IMR-90 (cell line): ENCODE measurements around the gene JKAMP. TPM values are rescaled to one million over a fixed set of nuclear protein-coding genes. Genes with fewer than 3 reads are reported as not detected.

Experiments
- ATAC-seq: fragments of 200-7000 bp; cut with Tn5 transposase; 2 replicates; pipeline ENCODE4 v1.9.1; 2020; ENCODE audit warnings: low read depth, mild to moderate bottlenecking, moderate library complexity
- BruUV-seq: library from RNA; stranded (reverse); fragments of 400-500 nt; replicated peaks from 2 replicates; lab custom pipeline; 2021; lab: Mats Ljungman, UMichigan
- CTCF ChIA-PET: fragments of 300-600 bp; formaldehyde crosslinking; extraction: SDS; loops from one replicate; lab custom pipeline; 2021; ENCODE audit warnings: antibody characterized with exemption; lab: Yijun Ruan, JAX
- POLR2A ChIA-PET: fragments of 300-600 bp; sonication (Branson Sonifier 250); formaldehyde crosslinking; loops from one replicate; lab custom pipeline; 2022; ENCODE audit warnings: antibody characterized with exemption; ENCODE audit not compliant: unreplicated experiment; lab: Charles Lee
- DNase-seq: peaks from one replicate; pipeline ENCODE4 v3.0.0; 2013
- H2AFZ ChIP-seq: replicated peaks from 2 replicates; pipeline ENCODE3; 2013; ENCODE audit warnings: low read length, mild to moderate bottlenecking; ENCODE audit not compliant: poor library complexity
- H2AK5ac ChIP-seq: 2 replicates; pipeline ENCODE4 v1.6.1; 2013; ENCODE audit warnings: low read depth, low read length, inconsistent platforms
- H2AK9ac ChIP-seq: replicated peaks from 2 replicates; pipeline ENCODE3; 2013; ENCODE audit warnings: mild to moderate bottlenecking, low read depth, low read length, moderate library complexity; ENCODE audit not compliant: poor library complexity
- H2BK120ac ChIP-seq: 2 replicates; pipeline ENCODE4 v1.6.1; 2013; ENCODE audit warnings: low read depth, low read length, inconsistent platforms
- H2BK15ac ChIP-seq: 3 replicates; pipeline ENCODE4 v1.6.1; 2013; ENCODE audit warnings: low read depth, low read length, inconsistent platforms
- H2BK20ac ChIP-seq: 2 replicates; pipeline ENCODE4 v1.6.1; 2013; ENCODE audit warnings: low read depth, mild to moderate bottlenecking, inconsistent platforms, low read length, moderate library complexity
- H2BK5ac ChIP-seq: 2 replicates; pipeline ENCODE4 v1.6.1; 2013; ENCODE audit warnings: mild to moderate bottlenecking, low read depth, low read length, inconsistent platforms; ENCODE audit not compliant: poor library complexity, severe bottlenecking
- H3K14ac ChIP-seq: replicated peaks from 2 replicates; pipeline ENCODE4 v1.6.1; 2013; ENCODE audit warnings: low read depth, low read length, inconsistent platforms
- H3K18ac ChIP-seq: 2 replicates; pipeline ENCODE4 v1.6.1; 2013; ENCODE audit warnings: low read depth, low read length, control low read depth
- H3K23ac ChIP-seq: 2 replicates; pipeline ENCODE4 v1.6.1; 2013; ENCODE audit warnings: low read depth, low read length, inconsistent platforms
- H3K27ac ChIP-seq: 2 replicates; pipeline ENCODE4 v1.5.1; 2013; ENCODE audit warnings: mild to moderate bottlenecking, control low read depth, low read length; ENCODE audit not compliant: insufficient read depth
- H3K27me3 ChIP-seq: 2 replicates; pipeline ENCODE4 v1.6.1; 2013; ENCODE audit warnings: low read length; ENCODE audit not compliant: control insufficient read depth, insufficient read depth
- H3K36me3 ChIP-seq: 2 replicates; pipeline ENCODE4 v1.6.1; 2013; ENCODE audit warnings: low read length, mixed read lengths; ENCODE audit not compliant: control insufficient read depth, insufficient read depth
- H3K4ac ChIP-seq: 2 replicates; pipeline ENCODE4 v1.6.1; 2013; ENCODE audit warnings: low read depth, low read length, inconsistent platforms
- H3K4me1 ChIP-seq: 2 replicates; pipeline ENCODE4 v1.6.1; 2013; ENCODE audit warnings: low read length, mixed read lengths; ENCODE audit not compliant: control insufficient read depth, insufficient read depth
- H3K4me2 ChIP-seq: 2 replicates; pipeline ENCODE4 v1.6.1; 2013; ENCODE audit warnings: low read depth, mild to moderate bottlenecking, control low read depth, low read length, moderate library complexity
- H3K4me3 ChIP-seq: 2 replicates; pipeline ENCODE4 v1.5.1; 2013; ENCODE audit warnings: low read depth, mild to moderate bottlenecking, control low read depth, low read length, moderate library complexity; ENCODE audit not compliant: insufficient read depth
- H3K56ac ChIP-seq: 2 replicates; pipeline ENCODE4 v1.6.1; 2013; ENCODE audit warnings: low read length, inconsistent platforms; ENCODE audit not compliant: insufficient read depth; ENCODE audit errors: extremely low read depth
- H3K79me1 ChIP-seq, 2 experiments: 2 replicates each; pipeline ENCODE4 v1.6.1; 2013; ENCODE audit warnings: low read length in 2 of 2, inconsistent platforms in 1 of 2, low read depth in 1 of 2
- H3K9ac ChIP-seq: 2 replicates; pipeline ENCODE4 v1.6.1; 2013; ENCODE audit warnings: low read depth, low read length, control low read depth
- H3K9me1 ChIP-seq: 2 replicates; pipeline ENCODE4 v1.6.1; 2013; ENCODE audit warnings: low read length, inconsistent platforms; ENCODE audit not compliant: insufficient read depth
- H3K9me3 ChIP-seq: 2 replicates; pipeline ENCODE4 v1.6.1; 2013; ENCODE audit warnings: low read length; ENCODE audit not compliant: control insufficient read depth, insufficient read depth
- H4K20me1 ChIP-seq: 2 replicates; pipeline ENCODE4 v1.6.1; 2013; ENCODE audit warnings: low read length, inconsistent platforms; ENCODE audit not compliant: insufficient read depth
- H4K5ac ChIP-seq: 2 replicates; pipeline ENCODE4 v1.6.1; 2013; ENCODE audit warnings: mild to moderate bottlenecking, low read depth, low read length, control low read depth
- H4K8ac ChIP-seq, 2 experiments: 2 replicates each; pipeline ENCODE4 v1.6.1; 2013; ENCODE audit warnings: low read depth in 2 of 2, low read length in 2 of 2, control low read depth in 1 of 2, inconsistent platforms in 1 of 2
- H4K91ac ChIP-seq: 2 replicates; pipeline ENCODE4 v1.6.1; 2013; ENCODE audit warnings: low read depth, low read length, inconsistent platforms; ENCODE audit not compliant: insufficient read depth
- BHLHE40 ChIP-seq: fragments of 150-350 bp; IDR thresholded peaks from 2 replicates; pipeline ENCODE4 v1.6.1; 2016; ENCODE audit warnings: mild to moderate bottlenecking, low read depth, low read length
- CHD1 ChIP-seq: IDR thresholded peaks from 2 replicates; pipeline ENCODE4 v1.6.1; 2012; ENCODE audit warnings: low read depth, low read length, improper control_type of control experiment
- CTCF ChIP-seq: conservative IDR thresholded peaks from 2 replicates; pipeline ENCODE4 v1.5.1; 2012; ENCODE audit warnings: mild to moderate bottlenecking, low read depth, low read length, improper control_type of control experiment
- ELK1 ChIP-seq: fragments of 150-350 bp; IDR thresholded peaks from 2 replicates; pipeline ENCODE4 v1.6.1; 2016; ENCODE audit warnings: low read depth, mild to moderate bottlenecking, low read length, moderate library complexity, borderline replicate concordance
- MAZ ChIP-seq: IDR thresholded peaks from 2 replicates; pipeline ENCODE4 v1.6.1; 2012; ENCODE audit warnings: low read depth, mild to moderate bottlenecking, low read length, improper control_type of control experiment, moderate library complexity, borderline replicate concordance
- RAD21 ChIP-seq: IDR thresholded peaks from 2 replicates; pipeline ENCODE4 v1.6.1; 2012; ENCODE audit warnings: low read length, improper control_type of control experiment
- RCOR1 ChIP-seq: IDR thresholded peaks from 2 replicates; pipeline ENCODE4 v1.6.1; 2012; ENCODE audit warnings: mild to moderate bottlenecking, low read length, improper control_type of control experiment; ENCODE audit not compliant: insufficient replicate concordance
- SMC3 ChIP-seq: fragments of 150-350 bp; IDR thresholded peaks from 2 replicates; pipeline ENCODE4 v1.6.1; 2016; ENCODE audit warnings: low read depth, mild to moderate bottlenecking, antibody characterized with exemption, low read length, moderate library complexity
- WGBS, 2 experiments: methylation state at CpG; one replicate each; pipeline versions ENCODE4 v1.1.5 to v1.1.7; 2013; ENCODE audit warnings: missing lambda C conversion rate in 2 of 2; ENCODE audit not compliant: insufficient read length in 1 of 2; ENCODE audit errors: extremely low coverage in 2 of 2; 5-methylcytosine and 5-hydroxymethylcytosine counted together
- dilution Hi-C: fragments of 300-500 bp; cut with HindIII; formaldehyde crosslinking; loops from one replicate; pipeline ENCODE4 v1.14.3; 2018; ENCODE audit warnings: low sequenced_read_pairs; ENCODE audit not compliant: unreplicated experiment
- in situ Hi-C: fragments of 300-500 bp; cut with MboI; formaldehyde crosslinking; loops from 3 replicates; pipeline ENCODE4 v1.14.3; 2019; ENCODE audit warnings: low sequenced_read_pairs, inconsistent platforms, mixed read lengths
- intact Hi-C: fragments of 100-400 bp; cut with micrococcal nuclease; formaldehyde crosslinking; loops from 2 replicates; pipeline ENCODE4 v1.10.0; 2022
- polyA plus RNA-seq, 3 experiments: library from polyadenylated mRNA; depleted of rRNA; stranded (reverse); fragments of >200 nt; gene quantifications; 2 replicates each; pipeline ENCODE4 v1.2.3, GENCODE V29; 2012; ENCODE audit warnings: low replicate concordance in 1 of 3
- total RNA-seq: library from RNA; depleted of rRNA; stranded (reverse); fragments of >200 nt; gene quantifications from 2 replicates; pipeline ENCODE4 v1.2.3, GENCODE V29; 2012

Gene JKAMP
- total and polyA plus RNA-seq, 2 of the 4 experiments (the other 2 are of a cell fraction): 62.2 to 101 TPM

DNA sequence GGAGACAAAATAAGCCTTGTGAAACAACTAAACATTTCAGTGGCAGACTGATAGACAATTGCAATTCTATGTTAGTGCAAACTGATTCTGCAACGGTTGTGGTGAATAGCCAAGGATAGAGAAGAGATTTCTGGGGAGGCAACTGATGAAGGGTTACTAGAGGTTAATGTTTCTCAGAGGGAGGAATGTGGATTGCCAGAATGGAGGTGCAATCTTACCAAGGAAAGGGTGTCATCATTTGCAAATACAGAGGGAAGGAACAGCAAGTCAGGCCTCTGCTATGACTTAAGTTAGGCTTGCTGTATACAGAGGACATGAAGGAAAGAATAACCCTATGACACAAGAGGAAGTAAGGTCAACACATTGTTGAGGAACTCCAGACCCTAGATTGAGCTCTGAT, 56.5 kb downstream of the JKAMP start:
- no peak overlapping the region for H4K91ac ChIP-seq
- no peaks in the 10 kb centered on the region for H4K20me1 ChIP-seq
- no CpG with 5 or more reads among the region's 1 CpG for WGBS, 2 experiments
- no peak overlapping the region for H3K9ac ChIP-seq
- H3K79me1 ChIP-seq: no peaks in the 10 kb centered on the region
- no peak overlapping the region for H3K4ac ChIP-seq
- no peak overlapping the region for H3K56ac ChIP-seq
- BruUV-seq: no TSS peak
- DNase-seq (no peak), ATAC-seq (no peak)
- H3K4me3 ChIP-seq: no peak overlapping the region
- no peak overlapping the region for H2BK20ac ChIP-seq
- dilution Hi-C loops: no loop called here
- no peak overlapping the region for H2BK5ac ChIP-seq
- no peak overlapping the region for H2AFZ ChIP-seq
- H3K9me1 ChIP-seq: no peaks in the 10 kb centered on the region
- no peaks in the 10 kb centered on the region for H3K36me3 ChIP-seq
- no peak overlapping the region for H4K8ac ChIP-seq
- no peak overlapping the region for H3K4me2 ChIP-seq
- H2AK5ac ChIP-seq: no peak overlapping the region
- intact Hi-C loops: no loop called here
- ChIA-PET CTCF (no interaction called here), POLR2A (no interaction called here)
- H3K23ac ChIP-seq: no peak overlapping the region
- no peak overlapping the region for H3K27ac ChIP-seq
- H3K4me1 ChIP-seq: no peaks in the 10 kb centered on the region
- in situ Hi-C loops: no loop called here
- no peaks in the 10 kb centered on the region for H3K9me3 ChIP-seq
- no peaks in the 10 kb centered on the region for H3K27me3 ChIP-seq
- H4K5ac ChIP-seq: no peak overlapping the region
- no peak overlapping the region for H3K18ac ChIP-seq
- no peak overlapping the region for H3K14ac ChIP-seq
- no peak overlapping the region for H2AK9ac ChIP-seq
- H2BK120ac ChIP-seq: no peak overlapping the region
- TF ChIP-seq BHLHE40 (no peak), RAD21 (no peak), CTCF (no peak), SMC3 (no peak), CHD1 (no peak), MAZ (no peak), RCOR1 (no peak), ELK1 (no peak)
- no peak overlapping the region for H2BK15ac ChIP-seq
